GM12864 (cell line): ENCODE data around the gene MED7.

Source experiments
- DNase-seq: peaks from one replicate; pipeline ENCODE4 v3.0.0-alpha.2; 2011; ENCODE audit warnings: low read depth
- H3K4me3 ChIP-seq: 2 replicates; pipeline ENCODE4 v1.5.1; 2011; ENCODE audit warnings: mild to moderate bottlenecking, low read depth, low read length, control low read depth
- CTCF ChIP-seq: IDR thresholded peaks from 2 replicates; pipeline ENCODE4 v1.5.1; 2011; ENCODE audit warnings: low read depth, mild to moderate bottlenecking, moderate library complexity, low read length, control low read depth, inconsistent platforms; ENCODE audit errors: missing control alignments

MED7 gene

GRCh38 chr5:157121709-157122108 is 21.0 kb downstream of the MED7 start:
- H3K4me3 ChIP-seq, result no peak overlapping the region
- no peak for TF ChIP-seq CTCF
- no peak for DNase-seq

GRCh38 chr5:157120102-157120501 is 22.6 kb downstream of the MED7 start:
- DNase-seq, result no peak
- H3K4me3 ChIP-seq, result no peak overlapping the region
- TF ChIP-seq CTCF, result no peak

- no peak for TF ChIP-seq CTCF
These were observed 26.1 kb downstream of the MED7 start for GRCh38 chr5:157116483-157116954.

GRCh38 chr5:157115502-157115901 is 27.2 kb downstream of the MED7 start:
- no peak overlapping the region for H3K4me3 ChIP-seq
- no peak for TF ChIP-seq CTCF
- no peak for DNase-seq

More at GRCh38 chr5:157116483-157116954, 26.1 kb downstream of the MED7 start:
- H3K4me3 ChIP-seq, result peak overlapping the region; percentile 18; the same call in 1 of the 2 replicates
- DNase-seq, result no peak

- H3K4me3 ChIP-seq, result no peak overlapping the region
- TF ChIP-seq CTCF, result no peak
- no peak for DNase-seq
These were observed 27.7 kb downstream of the MED7 start for GRCh38 chr5:157115012-157115411.

GRCh38 chr5:157113002-157113401 is 29.7 kb downstream of the MED7 start:
- no peak for DNase-seq
- no peak for TF ChIP-seq CTCF

GRCh38 chr5:157109744-157110143 is 32.9 kb downstream of the MED7 start:
- H3K4me3 ChIP-seq, result peak overlapping the region; percentile 39; the same call in 1 of the 2 replicates
- no peak for TF ChIP-seq CTCF
- DNase-seq, result no peak

More at GRCh38 chr5:157113002-157113401, 29.7 kb downstream of the MED7 start:
- no peak overlapping the region for H3K4me3 ChIP-seq
